ENCODE results near the gene TTC17.

The TTC17 gene

DNA sequence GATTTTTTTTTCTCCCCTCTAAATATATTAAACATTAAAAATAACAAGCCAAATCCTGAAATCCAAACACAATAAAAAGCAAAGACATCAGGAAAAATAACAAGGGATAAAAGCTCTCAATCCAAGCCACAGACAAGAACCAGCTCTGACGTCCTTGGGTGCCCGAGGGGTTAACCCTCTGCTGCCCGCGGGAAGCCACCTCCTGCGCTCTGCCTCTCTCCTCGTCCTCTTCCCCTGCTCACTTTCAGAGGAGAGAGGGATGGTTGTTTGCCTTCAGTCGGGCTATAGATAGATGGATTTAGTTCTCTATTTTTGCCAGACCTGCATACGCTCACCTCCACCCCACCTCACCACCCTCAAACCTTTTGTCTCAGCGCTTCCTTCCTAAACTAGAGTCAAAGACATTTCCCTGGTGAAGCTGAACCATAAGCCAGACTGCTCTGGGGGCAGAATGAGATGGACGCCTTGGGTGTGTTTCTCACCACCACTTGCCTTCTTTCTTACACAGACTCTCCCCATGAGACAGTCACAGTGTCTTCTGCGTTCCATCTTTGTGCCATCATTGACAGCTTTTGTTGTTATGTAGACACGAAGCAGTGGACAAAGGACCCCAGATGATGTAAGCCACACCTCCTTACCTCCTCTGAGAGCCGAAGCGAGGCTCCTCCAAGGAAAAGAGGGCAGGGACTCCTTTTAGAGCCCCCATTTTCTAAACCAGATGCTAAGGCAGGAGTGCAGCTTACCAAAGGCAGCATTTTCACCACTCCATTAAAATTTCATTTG, 179.3 kb downstream of the TTC17 start:
- no peak for DNase-seq (ENCODE audit: low read depth)

DNA sequence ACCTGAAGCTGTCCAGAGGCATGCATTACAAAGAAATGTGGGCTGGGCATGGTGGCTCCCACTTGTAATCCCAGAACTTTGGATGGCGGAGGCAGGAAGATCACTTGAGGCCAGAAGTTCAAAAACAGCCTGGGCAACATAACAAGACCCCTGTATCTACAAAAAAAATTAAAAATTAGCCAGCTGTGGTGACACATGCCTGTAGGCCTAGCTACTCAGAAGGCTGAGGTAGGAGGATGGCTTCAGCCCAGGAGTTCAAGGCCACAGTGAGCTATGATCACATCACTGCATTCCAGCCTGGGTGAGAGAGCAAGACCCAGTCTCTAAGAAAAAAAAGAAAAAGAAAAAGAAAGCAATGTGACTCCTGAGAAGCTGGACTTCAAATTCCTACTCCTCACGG, 183.3 kb downstream of the TTC17 start:
- DNase-seq (ENCODE audit: low read depth): no peak

DNA sequence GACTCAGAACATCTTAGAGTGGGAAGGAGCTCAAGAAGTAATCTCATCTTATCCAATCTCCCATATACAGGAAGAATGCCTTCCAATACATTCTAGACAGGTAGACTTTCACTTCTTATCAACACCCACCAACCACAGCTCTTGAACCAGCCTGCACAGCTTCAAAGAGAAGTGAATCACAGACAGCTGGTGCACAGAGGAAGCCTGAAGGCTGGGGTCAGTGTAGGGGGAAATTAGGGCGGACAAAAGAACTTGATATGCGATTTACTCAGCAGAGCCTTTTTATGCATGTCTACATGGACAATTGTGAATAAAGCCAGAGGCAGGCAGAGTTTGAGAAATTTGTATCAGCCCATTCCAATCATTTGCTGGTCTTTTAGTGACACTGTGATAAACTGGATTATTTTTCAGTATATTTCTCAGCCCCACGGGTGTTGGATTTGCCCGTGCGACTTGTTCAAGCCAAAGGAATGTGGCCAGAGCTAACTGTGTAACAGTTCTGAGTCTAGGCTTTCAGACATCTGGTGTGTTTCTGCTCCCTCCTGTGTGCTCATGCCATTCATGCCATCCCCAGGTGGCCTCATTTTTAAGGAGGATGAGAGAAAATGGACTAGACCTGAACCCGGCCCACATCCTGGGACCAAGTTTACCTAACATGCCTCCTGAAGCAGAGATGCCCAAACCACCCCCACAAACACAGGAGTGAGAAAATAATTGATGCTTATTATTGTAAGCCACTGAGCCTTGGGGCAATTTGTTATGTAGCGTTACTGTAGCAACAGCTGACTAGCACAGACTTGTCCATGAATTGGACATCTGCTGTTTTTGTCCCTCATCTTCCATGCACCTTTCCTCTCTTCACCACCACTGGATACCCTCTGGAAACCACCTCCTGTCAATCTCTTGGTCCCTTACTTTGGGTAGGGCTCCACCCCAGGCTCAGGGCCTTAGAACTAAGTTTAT, 184.3 kb downstream of the TTC17 start:
- DNase-seq (ENCODE audit: low read depth): no peak

Measured in stimulated activated CD8-positive, alpha-beta memory T cell treated with anti-CD3 and anti-CD28 coated beads, Interleukin-7, amount 100 ng/mL, for 24 hours (primary cell).